HG03135 (cell line): ENCODE measurements around the gene NKX1-2.

ENCODE experiments used
- ATAC-seq: cut with Tn5 transposase; IDR thresholded peaks from one replicate; pipeline ENCODE4 v1.9.1; 2021; ENCODE audit warnings: mild to moderate bottlenecking, moderate library complexity; ENCODE audit not compliant: unreplicated experiment

NKX1-2 gene

DNA sequence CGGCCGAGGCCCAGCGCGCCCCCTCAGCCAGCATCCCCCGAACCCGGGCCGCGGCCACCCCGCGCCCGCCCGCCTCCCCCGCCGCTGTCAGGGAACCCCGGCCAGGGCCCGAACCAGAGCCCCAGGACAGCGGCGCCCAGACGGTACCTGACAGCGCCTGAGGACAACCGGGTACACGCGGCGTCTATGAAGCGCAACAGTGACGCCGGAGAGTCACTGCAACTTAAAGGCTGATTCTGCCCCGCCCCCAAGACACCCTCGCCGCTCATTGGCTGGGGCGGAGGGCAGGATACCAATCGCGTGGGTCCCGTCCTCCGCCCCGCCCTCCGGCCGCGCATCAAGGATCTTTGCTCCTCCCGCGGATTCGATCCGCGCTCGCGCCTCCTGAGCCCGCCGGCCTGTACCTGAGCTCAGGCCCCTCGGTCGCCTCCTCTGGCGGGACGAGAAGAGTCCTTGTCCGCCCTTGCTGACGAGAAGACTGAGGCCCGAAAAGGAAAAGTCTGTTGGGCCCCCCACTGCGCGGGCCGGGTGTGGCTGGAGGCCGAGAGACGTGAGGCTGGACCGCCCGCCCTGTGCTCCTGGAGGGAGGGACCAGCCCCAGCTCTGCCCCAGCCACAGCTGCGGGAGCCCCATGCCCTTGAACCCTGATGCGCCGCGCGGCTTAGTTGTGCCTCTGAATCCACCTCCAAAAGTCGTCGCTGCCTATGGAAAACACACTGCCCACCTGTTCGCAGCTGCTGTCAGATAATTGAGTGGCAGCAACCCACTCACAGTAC is 30.9 kb downstream of the NKX1-2 start, which contains the start of gene OAT:
TSS of gene OAT (minus strand) at position 198 of the 776 bp plus-strand sequence. CDS start 6,752 bp downstream, outside the sequence.
- ATAC-seq, result peak; percentile 94

DNA sequence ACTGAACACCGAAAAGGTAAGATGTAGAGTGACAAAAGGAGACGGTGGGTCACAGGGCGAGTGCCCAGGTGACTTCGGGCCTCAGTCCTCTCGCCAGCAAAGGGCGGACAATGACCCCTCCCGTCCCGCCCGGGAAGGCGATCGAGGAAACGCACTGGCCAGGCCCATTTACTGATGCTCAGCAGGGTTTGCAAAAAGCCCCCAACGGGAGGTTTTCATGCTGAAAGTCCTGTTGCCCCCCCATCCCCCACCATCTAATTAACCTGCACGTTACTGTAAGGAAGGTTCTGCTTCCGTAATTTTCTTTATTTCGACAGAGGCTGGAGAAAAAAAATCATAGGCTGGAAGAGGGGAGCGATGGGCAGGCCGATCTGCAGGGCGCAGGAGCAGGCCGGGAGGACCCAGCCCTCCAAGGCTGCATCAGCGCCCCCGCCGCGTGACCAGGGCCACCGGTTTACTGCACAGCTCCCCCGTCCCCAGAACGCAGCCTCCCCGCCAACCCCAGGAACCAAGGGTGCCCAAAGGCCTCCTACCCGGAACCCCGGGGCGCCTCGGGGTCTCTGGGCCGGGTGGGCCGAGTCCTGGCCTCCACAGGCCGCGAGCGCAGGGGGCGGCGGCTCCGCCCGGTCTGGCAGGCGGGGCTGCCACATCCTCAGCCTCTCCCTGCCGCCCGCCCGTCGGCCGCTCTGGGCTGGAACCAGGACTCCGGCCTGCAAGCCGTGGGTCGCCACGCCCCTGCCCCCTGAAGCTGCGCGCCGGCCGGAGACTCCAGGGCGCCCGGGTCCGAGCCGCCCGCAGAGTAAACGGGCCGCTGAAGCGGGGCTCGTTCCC is 31.7 kb downstream of the NKX1-2 start:
- peak; percentile 31 for ATAC-seq

DNA sequence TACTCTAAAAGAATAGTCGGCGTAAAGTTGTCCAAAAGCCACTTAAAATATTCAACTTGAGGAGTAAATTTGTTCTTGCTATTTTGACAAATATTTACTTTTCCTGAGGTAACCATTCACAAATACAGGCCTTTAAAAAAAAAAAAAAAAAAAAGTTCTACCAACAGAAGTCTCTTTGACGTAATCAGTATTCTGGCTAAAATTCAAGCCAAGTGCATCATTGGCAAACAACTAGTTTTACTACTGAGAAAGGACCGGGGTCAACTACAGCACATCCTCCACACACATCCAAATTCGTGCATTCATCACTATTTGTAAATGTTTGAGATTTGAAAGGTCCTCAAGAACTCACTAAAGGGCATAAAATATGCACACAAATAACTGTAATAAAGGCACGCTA is 33.1 kb downstream of the NKX1-2 start:
- no peak for ATAC-seq

DNA sequence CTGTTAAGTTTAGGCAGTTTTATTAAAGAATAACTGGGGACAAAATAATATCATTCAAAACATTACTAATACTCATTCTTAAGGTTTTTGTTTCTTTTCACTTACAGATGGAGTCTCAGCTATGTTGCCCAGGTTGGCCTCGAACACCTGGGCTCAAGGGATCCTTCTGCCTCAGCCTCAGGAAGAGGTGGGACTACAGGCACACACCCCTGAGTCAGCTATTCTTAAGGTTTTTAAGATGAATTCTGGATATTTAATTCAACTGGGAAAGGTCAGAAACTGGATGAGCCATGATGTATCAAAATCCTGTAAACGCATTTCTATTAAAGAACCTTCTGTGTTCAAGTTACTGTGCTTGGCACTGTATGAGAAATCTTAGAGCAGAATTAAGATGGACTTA is 34.6 kb downstream of the NKX1-2 start:
- ATAC-seq, result no peak

DNA sequence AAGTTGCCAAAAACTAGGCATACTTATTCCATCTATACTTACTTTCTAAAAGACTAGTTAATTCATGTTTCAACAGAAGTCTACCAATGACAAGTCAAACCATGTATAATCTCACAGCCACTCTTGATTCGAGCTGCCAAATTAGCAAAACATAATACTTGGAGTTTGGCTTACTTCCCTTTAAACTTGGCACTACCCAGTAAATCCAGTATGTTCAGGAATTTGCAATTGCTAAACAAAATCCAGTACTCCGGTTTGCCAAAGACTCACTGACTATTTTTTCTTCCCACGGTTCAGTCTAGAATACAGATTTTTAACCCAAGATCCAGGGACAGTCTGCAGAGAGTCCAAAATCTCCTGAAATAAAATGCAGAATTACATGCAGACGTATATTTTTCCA is 35.8 kb downstream of the NKX1-2 start:
- ATAC-seq, result no peak

DNA sequence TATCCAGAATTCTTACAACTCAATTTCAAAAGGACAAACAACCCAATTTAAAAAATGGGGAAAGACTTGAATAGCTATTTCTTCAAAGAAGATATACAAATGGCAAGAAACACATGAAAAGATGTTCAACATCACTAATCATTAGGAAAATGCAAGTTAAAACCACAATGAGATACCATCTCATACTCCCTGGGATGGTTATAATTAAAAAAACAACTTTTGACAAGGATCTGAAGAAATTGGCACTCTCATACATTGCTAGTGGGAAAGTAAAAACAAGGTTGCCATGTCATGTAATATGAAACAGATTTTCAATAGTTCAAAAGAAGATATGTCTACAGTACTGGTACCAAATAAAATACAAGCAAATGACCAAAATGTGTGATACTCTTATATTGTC is 40.1 kb downstream of the NKX1-2 start:
- no peak for ATAC-seq

DNA sequence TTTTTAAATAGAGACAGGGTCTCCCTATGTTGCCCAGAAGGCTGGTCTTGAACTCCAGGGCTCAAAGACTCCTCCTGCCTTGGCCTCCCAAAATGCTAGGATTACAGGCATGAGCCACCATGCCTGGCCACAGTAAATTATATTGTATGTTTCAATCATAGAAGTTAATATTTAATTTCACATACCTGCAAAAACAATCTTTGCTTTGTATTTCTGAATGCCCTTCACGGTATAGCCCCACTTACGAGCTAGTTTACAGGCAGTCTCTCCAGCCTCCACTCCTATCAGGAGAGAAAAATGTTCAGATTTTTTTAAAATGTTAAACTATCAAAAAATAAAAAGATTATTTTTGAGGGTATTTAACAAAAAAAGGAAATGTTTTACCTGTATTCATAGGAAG is 41.5 kb downstream of the NKX1-2 start:
- no peak for ATAC-seq

DNA sequence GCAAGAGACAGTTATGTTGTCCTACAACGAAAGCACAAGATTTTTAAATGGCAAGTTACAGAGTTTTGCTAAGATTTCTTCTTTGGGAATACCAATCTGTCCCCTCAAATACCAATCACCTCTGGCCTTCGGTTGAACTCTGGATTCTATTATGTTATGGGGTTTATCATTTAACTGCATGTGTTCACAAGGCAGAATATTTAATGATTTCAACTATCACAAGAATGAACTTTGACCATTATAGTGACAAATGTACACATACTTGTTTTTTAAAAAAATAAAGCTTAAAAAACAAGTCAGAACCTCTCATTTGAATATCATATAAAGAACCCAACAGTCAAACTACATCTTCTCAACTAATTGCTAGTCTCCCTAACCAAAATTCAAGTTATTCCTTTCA is 42.4 kb downstream of the NKX1-2 start:
- ATAC-seq, result no peak

DNA sequence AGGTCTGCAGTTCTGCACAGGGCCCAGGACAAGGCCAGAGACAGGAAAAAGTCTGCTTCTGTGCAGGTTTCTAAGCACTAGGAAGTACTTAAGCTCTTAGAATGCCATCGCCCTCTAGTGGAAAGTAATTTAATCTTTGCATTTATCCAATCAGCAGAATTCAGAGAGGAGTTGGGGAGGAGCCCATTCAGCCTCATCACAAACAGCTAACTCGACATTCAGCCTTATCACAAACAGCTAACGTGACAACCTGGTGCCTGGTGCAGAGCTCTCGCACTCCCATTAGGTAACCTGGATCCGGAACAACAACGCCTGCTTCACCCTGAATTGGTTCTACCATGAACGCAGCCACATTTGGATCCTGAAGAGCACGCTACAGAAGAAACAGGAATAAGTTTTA is 46.3 kb downstream of the NKX1-2 start:
- ATAC-seq, result peak; percentile 85

DNA sequence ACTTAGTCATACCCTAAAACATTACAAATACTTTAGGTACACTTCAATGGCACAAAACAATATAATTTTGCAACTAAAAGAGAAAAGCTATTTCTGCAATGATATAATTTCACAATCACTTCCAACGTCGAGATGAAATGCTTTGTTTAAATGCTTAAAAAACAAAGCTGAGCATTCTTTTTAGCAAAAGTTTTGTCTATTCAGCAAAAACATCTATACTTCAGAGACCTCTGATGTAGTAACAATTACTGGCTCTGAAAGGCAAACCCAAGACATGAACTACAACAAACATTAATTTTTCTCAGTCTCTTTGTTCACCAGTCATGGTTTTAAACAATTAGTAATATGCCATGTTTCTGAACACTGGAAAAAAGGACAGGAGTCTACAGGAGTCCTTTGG is 47.6 kb downstream of the NKX1-2 start:
- ATAC-seq, result no peak

DNA sequence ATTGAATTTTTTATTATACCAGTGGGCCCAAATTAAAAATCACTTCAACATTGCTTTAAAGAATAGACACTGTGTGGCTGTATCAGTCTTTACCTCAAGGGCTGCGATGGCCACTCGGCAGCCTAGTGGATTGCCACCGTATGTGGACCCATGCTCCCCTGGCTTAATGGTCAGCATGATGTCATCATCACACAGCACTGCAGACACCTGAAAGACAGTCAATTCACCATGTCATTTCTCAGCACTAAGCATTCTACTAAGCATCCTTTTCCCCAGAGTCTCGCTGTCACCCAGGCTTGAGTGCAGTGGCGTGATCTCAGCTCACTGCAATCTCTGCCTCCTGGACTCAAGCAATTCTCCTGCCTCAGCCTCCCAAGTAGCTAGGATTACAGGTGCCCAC is 48.2 kb downstream of the NKX1-2 start:
- ATAC-seq, result no peak
